Activated CD4-positive, alpha-beta T cell treated with anti-CD3 and anti-CD28 coated beads for 1 hour (primary cell): Measurements from ENCODE around the gene NR2F1.

ENCODE experiments used
- DNase-seq: peaks from one replicate; pipeline ENCODE4 v3.0.0-alpha.2; 2020

Gene NR2F1

DNA sequence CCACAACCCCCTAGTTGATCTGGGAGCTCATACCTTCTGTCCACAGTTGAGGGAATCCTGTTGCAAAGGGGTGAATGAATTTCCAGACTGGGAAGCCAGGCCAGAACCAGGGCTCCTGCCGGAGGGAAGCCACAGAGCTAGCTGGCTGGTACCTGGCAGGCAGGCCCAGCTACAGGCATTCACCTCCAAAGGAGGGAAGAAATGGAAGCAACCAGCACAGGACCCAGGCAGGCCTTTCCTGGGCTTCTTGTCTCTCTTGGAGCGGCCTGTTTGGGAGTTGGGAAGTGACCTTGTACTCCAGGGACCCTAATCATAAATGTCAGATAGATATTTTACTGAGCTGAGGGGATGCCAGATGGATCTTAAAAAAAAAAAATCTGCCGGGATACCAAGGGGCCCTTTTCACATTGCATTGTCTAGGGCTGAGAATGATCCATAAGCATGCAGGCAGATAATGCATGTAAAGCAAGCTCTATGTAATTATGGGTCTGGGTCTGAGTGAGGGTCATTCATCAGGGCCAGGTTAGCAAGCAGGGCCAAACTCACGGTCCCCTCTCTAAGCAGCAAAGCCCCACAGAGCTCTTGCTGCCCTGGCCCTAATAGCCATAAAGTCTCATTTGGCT lies 8.4 kb downstream of the NR2F1 start:
- no peak for DNase-seq

DNA sequence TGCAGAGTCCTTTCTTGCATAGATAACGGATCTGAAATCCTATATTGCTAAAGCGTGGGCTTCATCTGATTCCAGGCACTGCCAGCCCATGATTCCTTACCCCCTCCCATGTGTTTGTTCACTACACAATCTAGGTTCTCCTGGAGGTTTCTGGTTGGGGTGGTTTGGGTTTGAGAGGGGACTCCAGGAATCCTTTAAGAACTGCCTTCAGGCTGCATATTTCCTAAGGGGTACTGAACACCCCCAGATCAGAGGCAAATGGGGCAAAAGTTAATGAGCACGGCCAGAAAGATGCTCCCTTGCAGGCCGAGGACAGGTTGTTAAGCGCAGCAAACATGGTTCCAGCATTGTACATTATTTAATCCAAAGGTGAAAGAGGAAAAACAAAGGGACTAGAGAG lies 9.9 kb downstream of the NR2F1 start:
- no peak for DNase-seq

DNA sequence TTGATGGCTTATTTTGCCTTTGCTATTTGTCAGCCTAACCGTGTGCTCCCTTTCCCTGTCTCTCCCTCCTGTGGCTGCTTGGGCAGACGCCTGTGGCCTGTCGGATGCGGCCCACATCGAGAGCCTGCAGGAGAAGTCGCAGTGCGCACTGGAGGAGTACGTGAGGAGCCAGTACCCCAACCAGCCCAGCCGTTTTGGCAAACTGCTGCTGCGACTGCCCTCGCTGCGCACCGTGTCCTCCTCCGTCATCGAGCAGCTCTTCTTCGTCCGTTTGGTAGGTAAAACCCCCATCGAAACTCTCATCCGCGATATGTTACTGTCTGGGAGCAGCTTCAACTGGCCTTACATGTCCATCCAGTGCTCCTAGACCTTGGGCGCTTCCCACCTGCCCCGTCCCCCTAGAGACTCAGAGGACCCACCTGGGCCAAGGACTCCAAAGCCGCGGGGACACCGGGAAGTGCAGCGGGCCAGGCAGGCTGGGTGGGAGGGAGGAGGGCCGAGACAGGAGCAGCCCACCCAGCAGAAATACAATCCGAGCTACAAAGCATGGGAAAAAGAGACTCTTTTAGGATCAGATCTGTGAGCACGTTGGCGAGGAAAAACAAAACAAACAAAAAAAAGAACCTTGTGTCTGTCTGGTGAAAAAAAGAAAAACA lies 10.6 kb downstream of the NR2F1 start:
- DNase-seq, result no peak

DNA sequence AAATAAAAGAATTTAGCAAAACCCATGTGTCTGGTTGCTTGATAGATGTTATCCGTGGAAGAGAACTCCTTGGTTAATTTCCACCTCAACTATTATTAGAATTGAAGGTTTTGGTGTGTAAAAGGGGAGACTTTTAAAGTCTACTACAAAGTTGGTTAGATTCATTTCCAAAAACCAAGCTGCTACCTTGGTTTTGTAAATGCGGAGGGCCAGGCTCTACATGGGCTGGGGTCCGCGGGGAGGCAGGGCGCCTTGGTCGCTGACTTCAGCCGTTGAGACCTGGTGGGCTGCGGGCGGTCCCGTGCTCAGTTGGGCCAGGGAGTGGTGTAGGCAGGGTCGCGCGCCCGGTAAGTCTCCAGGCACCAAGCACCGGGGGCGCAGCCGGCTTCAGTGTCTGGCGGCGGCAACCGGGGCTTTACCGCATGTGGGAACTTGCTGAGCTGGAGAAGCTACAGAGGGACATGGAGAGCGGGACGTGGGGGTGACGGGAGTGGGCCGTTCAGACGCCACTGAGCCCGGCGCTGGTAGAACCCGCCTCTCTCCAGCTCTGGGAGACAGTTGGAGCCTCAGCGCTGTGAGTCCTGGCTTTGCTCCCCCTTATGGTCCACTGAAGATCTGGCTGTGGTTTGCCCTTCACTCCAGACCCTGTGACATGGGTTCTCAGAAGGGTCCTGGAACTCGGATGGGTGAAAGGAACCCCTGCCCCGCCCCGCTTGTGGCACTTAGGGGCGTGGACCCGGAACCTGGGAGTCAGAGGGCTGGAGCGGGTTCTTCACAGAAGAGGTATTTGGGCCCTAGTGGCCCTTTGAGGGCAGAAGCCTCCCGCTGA lies 11.8 kb downstream of the NR2F1 start:
- DNase-seq, result no peak

DNA sequence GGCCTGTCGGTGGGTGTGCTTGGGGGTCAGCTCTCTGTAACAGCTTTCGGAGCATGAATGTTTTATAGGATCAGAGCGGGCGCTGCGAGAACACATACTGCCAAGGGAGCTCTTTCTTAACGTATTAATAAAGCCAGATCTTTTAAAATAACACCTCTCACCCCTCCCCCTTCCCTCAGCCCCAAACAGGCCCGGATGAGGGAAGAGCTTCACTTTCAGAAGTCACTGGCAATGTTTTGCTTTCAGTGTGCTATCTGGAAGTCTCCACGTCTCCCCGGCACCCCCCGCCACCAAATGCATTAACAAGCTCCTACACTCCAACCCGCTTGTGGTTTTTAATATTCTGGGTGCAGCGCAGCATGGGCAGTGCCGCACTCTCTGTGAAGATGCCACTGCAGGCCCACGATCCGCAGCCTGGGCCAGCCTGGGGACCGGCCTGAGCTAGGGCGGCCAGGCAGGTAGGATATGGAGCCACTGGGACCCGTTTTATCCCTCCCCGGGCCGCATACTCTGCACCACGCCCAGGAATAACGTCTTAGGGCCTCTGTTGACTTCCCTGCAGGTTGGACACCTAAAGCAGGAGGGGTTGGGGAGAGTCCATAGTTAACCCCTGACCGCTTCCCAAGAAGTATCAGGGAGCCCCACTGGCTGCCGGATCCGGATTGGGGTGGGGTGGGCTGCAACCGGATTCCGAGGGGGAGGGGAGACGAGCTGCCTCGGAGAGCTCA lies 12.6 kb downstream of the NR2F1 start:
- no peak for DNase-seq

DNA sequence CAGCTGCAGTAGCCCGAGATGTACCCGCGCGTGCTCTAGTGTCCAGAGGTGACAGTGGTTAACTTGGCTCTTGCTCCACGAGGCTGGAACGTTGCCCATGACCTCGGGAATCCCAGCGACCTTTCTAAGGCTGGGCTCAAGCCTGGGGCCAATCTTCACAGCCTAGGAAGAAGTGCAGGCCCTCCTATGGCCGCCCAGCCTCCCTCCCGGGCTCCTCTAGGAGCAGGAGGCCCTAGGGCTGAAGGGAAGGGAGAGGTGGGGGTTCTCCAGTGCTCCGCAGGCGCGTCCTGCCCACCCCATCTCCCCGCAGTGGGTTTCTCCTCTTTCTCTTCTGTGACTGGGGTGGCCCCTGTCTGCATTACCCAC lies 13.3 kb downstream of the NR2F1 start:
- DNase-seq, result no peak

DNA sequence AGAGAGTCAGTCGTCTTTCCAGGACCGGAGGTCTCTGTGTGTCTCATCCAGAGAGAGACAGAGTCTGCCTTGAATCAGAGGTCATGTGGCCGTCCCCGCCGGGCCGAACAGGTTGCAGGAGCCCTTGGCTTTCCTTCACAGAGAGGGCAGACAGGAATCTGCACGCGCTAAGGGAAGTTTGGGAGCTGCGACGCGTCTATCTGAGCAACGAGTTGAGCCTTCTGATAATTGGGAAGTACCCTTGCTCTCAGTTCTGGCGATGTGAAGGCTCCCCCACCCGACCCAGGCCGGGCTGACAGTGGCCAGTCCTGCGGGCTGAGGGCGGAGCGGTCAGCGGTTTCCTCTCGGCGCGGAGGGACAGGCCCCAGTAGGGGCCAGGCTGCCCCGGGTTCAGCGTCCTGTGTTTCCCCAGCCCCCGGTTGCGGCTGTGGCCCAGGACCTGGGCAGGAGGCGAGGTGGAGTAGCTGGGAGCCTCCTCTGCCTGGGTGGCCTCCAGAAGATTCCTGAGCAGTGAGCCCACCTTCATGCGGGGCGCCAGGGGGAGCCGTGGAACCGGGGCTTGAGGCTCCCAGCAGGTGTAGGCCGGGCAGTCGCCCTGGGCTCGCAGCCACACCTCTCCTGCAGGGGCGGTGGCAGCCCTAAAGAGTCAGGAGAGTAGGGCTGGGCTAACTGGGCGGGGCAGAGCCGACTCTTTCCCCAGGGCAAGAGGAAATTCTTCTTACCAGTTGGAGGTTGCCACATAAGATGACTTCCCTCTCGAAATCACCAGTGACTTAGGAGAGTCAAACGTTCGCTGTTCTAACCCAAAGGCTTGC lies 13.9 kb downstream of the NR2F1 start:
- no peak for DNase-seq

DNA sequence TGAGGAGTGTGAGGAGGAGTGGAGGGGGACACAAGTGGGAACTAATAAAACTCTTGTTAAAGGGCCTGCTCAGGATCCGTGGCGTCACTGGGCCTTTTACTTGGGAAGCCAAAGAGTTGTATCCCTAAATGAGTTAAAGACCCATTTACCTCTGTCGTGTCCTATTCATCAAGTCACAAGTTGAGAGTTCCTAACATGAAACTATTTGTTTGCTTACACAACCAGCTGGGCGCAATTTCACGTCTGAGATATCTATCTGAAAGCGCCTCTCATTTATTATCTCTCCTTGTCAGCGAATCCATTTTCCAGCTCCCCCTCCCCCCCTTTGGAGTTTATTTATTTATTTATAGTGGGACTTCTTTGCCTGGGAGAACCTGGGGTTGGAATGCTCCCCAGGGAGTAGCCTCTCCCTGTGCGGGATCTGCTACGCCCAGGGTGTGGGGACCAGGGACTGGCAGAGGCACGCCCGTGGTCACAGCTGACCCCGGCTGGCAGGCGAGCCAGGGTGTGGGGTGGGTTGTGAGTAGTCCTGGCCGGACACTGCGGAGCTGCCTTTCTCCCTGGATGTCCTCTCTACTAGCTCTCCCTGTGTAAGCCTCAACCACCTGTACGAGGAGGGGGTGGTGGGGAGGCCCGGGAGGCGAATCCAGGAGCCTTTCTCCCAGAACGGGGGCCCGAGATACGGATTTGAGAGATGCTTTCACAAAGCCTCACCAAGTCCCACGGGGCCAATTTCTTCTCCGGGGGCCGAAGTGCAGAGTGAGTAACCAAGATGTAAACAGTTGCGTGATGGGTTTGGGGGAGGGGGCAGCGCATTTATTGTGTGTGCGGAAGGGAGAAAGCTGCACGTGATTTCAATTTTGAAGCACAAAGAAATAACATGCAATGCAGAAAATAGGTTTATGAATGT lies 15.3 kb downstream of the NR2F1 start:
- DNase-seq, result no peak

DNA sequence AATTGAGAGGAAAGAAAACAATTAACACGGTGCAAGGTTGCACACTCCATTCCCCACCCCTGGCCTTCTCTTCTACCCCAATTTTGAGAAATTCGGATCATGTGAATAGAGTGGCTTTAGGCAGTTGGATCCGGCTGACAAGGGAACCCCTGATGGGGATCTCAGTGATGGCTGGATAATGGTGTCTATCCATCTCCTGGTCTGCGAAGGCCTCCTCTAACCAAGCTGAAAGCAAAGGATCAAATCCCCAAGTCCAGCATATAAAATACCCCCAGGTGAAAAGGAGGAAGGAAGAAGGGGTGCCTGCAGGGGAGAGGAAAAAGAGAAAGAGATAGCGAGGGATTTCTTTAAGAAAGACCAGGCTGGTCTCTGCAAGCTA lies 16.0 kb downstream of the NR2F1 start:
- DNase-seq, result no peak

DNA sequence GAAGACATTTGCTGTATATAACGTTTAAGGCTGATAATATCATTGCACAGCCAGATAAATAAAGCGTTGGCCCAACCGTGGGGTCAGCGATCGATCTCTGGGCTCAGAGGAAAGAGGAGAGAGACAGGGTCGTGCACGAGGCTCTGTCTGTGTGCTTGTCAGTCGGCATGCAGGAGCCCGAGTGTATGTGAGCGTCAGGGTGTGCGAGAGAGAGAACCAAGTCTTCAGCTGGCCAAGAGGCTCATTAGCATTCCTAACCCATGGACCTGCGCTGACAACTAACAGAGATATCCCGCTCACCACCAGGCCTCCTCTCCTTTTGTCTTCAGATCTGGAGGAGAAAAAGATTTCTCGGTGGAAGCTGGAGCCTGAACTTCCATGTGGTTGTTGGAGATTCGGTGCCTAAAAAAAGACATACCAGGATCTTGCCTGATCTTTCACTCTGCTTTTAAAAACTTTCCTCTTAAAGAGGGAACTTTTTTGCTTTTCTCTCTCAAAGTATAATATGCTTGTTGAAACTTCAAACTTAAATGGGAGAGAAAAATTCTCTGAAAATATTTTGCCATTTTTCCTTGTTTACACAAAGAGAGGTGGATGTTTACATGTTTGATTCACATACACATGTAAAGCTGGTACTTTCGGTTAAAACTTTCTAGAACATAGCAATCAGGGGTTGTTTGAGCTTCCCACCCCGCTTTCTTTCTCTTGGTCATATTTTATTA lies 16.5 kb downstream of the NR2F1 start:
- no peak for DNase-seq

DNA sequence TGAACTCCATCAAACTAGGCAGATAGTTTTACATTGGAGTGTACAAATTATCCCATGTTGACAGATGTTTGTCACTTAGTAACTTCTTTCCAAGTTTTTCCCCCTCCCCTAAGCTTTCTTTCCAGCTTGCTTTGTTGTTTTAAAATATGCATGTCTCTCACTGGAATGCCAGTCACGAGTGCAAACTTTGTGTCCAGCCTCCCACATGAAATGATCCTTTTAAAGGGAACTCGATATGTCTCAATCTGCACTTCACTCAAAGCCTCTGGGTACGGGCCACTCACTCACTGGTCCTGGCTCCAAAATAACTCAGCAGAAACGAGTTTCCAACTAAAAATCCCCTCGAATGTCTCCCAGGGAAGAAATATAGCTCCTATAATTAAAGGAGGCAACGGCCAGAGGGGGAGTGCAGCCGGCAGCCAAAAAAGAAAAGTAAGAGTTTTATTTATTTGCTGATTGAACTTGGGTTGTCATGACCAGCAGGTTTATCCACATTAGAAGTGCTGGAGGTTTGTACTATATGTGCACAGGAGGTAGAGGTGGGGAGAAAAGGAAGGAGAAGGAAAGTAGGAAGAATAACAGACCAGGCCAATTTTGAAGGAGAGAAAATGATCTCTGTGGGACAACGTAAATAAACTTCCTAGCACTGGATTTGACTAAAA lies 17.5 kb downstream of the NR2F1 start:
- DNase-seq, result no peak

DNA sequence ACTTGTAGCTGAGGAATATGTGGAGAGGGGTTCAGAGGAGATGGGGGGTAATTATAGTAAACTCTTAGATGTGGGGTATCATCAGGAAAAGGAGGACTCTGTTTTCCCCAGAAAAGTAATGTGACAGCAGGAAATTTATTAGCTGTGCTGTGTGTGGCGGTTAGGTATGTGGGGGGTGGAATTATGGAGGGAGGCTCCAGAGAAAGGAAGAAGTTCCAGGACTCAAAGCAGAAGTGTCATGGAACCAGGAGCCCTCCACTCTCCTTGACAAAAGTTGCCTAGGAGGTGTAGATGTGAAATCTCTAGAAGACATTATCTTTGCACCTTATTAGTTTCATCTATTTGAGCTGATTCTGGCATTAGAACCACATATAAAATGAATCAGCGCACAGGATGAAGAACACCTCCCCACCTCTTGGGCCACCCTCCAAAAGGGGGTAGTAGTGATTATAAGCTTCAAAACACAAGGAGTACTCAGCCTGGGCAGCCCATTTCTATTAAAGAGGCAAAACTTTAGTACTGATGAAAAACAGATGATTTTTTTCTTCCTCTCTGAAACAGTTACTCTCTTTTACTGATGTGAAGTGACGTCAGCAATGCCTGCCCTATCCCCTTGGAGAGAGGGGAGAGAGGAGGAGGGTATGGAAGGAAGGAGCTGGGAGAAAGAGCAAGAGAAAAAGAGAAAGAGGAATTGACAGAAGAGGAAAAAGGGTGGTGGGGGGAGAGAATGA lies 18.2 kb downstream of the NR2F1 start:
- DNase-seq, result no peak

DNA sequence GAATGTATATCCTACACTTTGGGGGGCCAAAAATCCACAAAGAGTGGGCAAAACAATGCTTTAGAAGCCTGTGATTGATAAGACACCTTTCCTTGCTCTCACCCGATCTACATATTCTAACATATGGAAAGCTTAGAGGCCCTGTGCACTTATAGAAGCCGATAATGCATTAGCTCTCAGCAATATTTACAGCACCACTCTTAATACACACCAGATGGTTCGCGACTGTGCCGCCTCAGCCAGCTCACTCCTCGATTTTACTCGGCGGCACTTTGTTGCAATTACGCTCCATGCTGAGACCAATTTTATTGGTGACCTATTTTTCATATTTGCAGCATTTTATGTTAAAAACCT lies 18.8 kb downstream of the NR2F1 start:
- DNase-seq, result no peak

DNA sequence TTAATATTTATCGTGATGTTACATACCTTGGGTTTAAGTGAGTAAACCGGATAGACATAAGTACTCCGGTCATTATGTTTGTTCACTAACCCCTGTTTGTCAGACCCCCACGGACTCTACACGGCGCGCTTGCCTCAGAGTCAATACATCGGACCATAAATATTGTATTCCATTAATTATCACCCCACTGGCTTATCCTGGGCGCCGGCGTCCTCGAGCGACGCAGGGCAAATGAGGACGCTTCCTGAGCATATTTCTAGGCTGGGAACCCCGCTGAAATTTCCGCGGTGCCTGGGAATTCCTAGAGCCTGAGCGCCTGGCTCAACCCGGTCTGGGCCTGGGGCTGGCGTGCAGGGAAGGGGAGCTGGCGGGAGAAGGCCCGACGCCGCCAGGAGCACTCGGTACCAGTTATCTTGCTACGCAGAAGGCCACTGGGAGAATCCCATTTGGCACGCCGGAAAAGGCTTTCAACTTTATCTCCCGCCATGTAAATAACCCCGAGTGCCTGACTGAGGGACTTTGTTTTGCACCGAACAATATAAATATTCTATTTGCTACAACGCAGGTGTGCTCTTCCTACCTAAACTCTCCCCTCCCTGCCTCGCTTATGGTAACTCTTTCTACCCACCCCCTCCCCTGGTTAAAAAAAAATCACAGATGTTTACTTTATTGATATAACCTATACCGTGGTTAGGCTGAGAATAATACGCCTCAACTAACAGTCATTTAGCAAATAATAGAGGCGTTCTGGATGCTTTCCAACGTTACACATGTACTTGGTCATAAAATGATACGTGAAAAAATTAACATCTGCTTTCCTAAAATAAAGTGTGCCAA lies 19.4 kb downstream of the NR2F1 start:
- DNase-seq, result no peak

DNA sequence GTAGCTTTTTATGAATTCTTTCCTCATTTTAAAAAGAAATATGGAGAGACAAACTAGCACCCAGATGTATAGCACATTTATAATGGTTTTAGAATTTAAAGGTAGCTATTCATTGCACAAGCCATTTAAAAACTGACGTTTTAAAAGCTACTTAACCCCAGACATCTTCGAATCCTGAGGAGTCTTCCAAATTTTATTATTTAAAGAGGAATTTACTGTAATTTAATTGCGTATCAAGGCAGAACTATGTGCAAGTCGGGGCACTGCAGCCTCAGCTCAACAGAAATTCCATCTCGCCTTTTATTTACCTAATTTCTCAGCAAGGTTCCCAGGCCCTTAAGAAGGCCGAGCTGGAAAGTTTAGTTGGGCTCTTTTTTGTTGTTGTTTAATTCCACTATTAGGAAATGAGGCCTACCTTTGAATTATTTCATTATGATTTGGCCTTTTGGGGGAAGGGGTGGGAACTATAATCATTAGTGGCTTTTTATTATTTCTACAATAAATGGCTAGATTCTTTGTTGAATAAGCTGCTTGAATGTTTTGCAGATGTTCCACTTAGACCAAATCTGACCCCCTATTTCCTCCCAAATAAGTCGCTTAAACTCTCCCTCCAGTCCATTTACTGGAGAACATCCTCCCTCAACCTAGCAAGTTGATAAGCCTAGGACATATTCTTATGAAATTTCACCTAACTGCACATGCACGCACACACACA lies 20.2 kb downstream of the NR2F1 start:
- DNase-seq, result no peak

DNA sequence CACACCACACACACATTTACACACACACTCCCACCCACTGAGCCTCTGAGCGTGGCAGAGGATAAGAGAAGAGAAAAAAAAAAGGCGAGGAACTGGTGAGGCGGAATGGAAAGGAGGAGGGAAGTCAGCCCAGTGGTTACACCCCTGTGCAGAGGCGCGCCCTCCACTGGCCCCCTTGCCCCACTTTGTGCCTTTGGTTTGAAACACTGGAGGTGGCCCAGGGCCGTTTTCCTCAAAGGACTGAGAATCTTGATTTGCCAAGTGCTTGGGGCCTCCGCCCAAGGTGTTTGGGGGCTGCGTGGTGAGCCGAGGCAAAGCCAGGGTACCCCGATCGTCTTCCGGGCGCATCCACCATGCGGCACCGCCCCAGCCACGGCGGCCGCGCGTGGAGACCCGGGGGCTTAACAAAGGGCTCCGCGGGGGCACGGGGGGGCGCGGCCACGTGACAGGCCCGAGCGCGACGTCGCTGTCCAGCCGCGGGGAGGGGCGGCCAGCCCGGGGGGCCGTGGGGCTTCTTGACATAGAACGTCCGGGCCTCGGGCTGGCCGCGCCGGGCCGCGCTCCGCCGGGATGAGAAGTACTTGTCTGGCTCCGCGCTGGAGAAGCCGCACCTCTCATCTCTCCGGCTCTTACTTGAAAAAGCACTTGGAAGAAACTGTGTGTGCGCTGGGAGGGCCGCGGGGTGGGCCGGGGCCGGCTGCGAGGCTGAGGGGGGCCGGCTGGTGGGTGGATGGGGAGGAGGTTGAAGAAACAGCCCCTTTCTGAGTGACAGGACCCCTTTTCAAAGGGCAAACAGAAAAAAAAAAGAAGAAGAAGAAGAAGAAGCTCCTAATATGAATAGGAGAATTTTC lies 21.0 kb downstream of the NR2F1 start:
- no peak for DNase-seq
